GM12865 (cell line): ENCODE data around the gene PRR35.

Experiments
- DNase-seq: peaks from one replicate; pipeline ENCODE4 v3.0.0; 2010; ENCODE audit warnings: low read depth
- H3K4me3 ChIP-seq: 2 replicates; pipeline ENCODE4 v1.5.1; 2011; ENCODE audit warnings: mild to moderate bottlenecking, low read depth, low read length, control low read depth
- TF ChIP-seq, protein P1 (sequence below): IDR thresholded peaks from 2 replicates; pipeline ENCODE4 v1.5.1; 2011; ENCODE audit warnings: low read length, control low read depth, low read depth, inconsistent platforms; ENCODE audit not compliant: insufficient read depth; ENCODE audit errors: missing control alignments

The PRR35 gene

DNA sequence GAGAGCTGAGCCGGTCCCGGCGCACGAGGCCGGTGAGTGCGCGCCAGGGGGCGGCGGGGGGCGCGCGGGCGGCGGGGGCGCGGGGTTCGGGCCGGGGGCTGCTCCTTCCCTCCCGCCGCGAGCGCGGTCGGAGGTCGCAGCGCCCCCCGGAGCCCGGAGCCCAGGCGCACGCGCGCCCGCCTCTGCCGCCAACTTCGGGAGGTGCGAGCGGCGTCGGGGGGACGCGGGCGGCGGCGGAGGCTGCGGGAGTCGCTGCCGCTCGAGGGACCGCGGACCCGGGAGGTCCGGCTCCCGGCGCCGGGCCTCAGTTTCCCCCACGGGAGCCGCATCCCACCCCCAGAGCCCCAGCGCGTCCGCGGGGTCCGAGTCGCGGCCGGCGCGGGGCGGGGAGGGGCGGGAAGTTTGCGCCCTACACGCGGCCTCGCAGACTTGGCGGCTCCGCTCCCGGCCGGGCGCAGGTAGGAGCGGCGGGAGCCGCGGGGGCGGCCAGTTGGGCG, at the start of gene PRR35:
TSS of gene PRR35 (plus strand) at position 191 of the 497 bp plus-strand sequence. CDS start 2,901 bp downstream, outside the sequence.
- TF ChIP-seq, protein P1, sequence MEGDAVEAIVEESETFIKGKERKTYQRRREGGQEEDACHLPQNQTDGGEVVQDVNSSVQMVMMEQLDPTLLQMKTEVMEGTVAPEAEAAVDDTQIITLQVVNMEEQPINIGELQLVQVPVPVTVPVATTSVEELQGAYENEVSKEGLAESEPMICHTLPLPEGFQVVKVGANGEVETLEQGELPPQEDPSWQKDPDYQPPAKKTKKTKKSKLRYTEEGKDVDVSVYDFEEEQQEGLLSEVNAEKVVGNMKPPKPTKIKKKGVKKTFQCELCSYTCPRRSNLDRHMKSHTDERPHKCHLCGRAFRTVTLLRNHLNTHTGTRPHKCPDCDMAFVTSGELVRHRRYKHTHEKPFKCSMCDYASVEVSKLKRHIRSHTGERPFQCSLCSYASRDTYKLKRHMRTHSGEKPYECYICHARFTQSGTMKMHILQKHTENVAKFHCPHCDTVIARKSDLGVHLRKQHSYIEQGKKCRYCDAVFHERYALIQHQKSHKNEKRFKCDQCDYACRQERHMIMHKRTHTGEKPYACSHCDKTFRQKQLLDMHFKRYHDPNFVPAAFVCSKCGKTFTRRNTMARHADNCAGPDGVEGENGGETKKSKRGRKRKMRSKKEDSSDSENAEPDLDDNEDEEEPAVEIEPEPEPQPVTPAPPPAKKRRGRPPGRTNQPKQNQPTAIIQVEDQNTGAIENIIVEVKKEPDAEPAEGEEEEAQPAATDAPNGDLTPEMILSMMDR, result no peak
- DNase-seq, result no peak
- H3K4me3 ChIP-seq, result no peak within 1 kb of the TSS

DNA sequence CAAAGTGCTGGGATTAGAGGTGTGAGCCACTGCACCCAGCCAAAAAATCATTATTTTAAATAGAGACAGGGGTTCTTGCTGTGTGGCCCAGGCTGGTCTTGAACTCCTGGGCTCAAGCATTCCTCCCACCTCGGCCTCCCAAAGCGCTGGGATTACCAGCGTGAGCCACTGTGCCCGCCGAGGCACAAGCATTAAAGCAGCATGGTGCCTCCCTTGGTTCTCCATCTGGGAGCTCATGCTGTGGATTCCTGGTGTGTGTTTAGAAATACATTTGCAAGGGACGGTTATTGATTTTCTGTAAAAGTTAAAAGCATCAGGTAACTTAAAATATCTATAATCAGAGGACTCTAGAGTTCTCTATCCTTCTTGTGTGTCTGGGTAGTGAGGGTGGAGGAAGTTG, 47.4 kb upstream of the PRR35 start:
- no peak overlapping the region for H3K4me3 ChIP-seq
- DNase-seq, result no peak
- TF ChIP-seq, protein P1, result no peak

DNA sequence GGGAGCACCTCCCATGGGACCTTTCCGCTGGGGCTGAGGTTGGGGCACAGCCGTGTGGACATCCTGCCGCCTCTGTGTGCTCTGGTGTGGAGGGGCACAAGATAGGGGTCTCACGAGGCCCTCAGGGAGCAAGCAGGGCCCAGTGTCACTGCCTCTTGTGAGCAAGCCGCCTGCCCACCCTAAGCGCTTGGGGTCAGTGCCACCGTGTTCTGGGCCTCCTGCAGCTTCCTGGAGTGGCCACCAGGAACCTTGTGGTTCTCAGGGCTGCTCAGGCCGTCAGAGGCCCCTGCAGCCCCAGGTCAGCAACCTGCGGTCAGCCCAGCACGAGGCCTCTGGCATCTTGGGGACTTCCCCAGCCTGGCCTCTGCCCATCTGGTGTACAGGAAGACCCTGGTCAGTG, 46.2 kb upstream of the PRR35 start:
- TF ChIP-seq, protein P1, result no peak
- no peak overlapping the region for H3K4me3 ChIP-seq
- no peak for DNase-seq

DNA sequence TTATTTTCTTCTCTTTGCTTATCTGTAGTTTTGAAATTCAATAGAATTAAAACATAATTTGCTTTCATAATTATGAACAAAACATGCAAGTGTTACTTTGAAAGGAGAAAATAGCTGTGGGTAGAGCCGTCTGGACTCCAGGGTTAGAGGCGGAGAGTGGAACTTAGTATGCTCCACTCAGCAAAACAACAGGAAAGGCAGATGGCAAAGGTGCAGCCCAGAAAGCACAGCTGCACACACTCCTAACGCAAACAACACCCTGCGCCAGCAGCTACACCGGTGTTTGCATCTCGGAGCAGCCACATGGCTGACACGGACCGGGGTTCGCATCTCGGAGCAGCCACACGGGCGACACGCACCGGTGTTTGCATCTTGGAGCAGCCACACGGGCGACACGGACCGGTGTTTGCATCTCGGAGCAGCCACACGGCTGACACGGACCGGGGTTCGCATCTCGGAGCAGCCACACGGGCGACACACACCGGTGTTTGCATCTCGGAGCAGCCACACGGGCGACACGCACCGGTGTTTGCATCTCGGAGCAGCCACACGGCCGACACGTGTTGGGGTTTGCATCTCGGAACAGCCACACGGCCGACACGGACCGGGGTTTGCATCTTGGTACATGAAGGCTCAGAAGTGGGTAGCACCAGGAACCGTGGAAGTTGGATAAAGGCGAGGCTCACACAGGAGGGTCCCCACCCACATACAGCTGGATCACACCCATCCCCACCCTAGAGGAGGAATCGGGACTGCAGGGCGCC, 44.8 kb upstream of the PRR35 start:
- no peak overlapping the region for H3K4me3 ChIP-seq
- DNase-seq, result no peak
- TF ChIP-seq, protein P1, result no peak

DNA sequence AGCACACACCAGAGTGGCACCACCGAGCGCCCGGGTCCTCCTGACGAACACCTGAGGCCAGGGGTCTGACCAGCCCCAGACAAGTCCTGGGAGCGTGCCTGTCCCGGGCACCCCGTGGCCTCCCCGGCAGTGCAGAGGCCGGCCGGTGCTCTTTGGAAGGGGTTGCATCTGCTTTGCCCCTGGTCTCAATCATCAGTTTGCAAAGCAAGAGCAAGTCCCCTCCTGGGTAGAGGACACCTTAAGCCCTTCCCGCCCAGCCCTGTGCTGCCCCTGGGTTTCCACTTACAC, 44.3 kb upstream of the PRR35 start:
- H3K4me3 ChIP-seq, result no peak overlapping the region
- DNase-seq, result no peak
- TF ChIP-seq, protein P1, result no peak

DNA sequence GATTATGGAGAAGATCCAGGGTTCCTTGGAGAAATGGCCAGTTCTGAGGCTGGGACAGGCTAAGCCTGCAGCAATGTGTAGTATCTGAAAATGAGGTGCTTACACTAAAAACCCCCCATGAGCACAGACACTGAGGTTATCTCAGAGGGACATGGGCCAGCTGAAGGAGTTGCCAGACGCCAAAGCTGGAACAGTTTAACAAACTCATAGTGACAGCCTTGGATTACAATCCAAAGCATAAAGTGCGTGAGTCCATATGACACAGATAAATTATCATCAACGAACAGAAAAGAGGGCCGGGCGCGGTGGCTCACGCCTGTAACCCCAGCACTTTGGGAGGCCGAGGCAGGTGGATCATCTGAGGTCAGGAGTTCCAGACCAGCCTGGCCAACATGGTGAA, 43.9 kb upstream of the PRR35 start:
- DNase-seq, result no peak
- TF ChIP-seq, protein P1, result no peak

DNA sequence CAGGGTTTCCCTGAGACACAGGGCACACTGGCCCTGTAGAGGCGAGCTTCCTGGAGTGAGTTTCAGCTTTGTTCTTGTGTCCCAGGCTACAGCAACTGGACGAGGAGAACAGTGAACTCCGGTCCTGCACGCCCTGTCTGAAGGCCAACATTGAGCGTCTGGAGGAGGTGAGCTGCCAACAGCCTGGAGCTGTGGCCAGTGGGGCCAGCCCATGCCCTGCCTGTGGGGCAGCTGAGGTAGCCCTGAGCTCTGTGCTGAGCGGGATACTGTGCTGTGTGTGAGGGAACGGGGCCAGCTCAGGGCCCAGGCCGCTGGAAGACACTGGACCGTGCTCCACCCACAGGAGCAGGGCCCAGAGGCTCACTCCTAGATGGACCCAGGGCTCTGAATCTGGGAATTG, 41.3 kb upstream of the PRR35 start:
- TF ChIP-seq, protein P1, result no peak
- DNase-seq, result no peak
- no peak overlapping the region for H3K4me3 ChIP-seq

More for the DNA sequence above, 43.9 kb upstream of the PRR35 start:
- H3K4me3 ChIP-seq, result no peak overlapping the region
